GM15510 (cell line): ENCODE results near the gene HDAC9.

Experiments used
- POLR2A ChIP-seq: IDR thresholded peaks from 3 replicates; pipeline ENCODE4 v1.6.1; 2011; ENCODE audit warnings: borderline replicate concordance; ENCODE audit not compliant: insufficient read length; ENCODE audit errors: extremely low read depth

Gene HDAC9

GRCh38 chr7:18803923-18804322 is 308.4 kb downstream of the HDAC9 start:
- no peak for TF ChIP-seq POLR2A

GRCh38 chr7:18806177-18806576 is 310.6 kb downstream of the HDAC9 start:
- no peak for TF ChIP-seq POLR2A

GRCh38 chr7:18808026-18808425 is 312.5 kb downstream of the HDAC9 start:
- no peak for TF ChIP-seq POLR2A

- TF ChIP-seq POLR2A = no peak
These were observed 319.9 kb downstream of the HDAC9 start for GRCh38 chr7:18815261-18815960.

GRCh38 chr7:18820981-18821380 is 325.4 kb downstream of the HDAC9 start:
- TF ChIP-seq POLR2A = no peak

GRCh38 chr7:18821554-18821953 is 326.0 kb downstream of the HDAC9 start:
- no peak for TF ChIP-seq POLR2A

- TF ChIP-seq POLR2A = no peak
These were observed 328.6 kb downstream of the HDAC9 start for GRCh38 chr7:18824157-18824556.

GRCh38 chr7:18828260-18828993 is 332.9 kb downstream of the HDAC9 start:
- no peak for TF ChIP-seq POLR2A

- no peak for TF ChIP-seq POLR2A
These were observed 333.7 kb downstream of the HDAC9 start for GRCh38 chr7:18828994-18829857.

GRCh38 chr7:18829858-18830285 is 334.3 kb downstream of the HDAC9 start:
- TF ChIP-seq POLR2A = no peak

GRCh38 chr7:18831419-18831818 is 335.9 kb downstream of the HDAC9 start:
- no peak for TF ChIP-seq POLR2A

GRCh38 chr7:18831943-18832342 is 336.4 kb downstream of the HDAC9 start:
- no peak for TF ChIP-seq POLR2A

GRCh38 chr7:18834577-18834976 is 339.0 kb downstream of the HDAC9 start:
- no peak for TF ChIP-seq POLR2A

- TF ChIP-seq POLR2A = no peak
These were observed 339.6 kb downstream of the HDAC9 start for GRCh38 chr7:18835001-18835690.
